ENCODE results near the gene DNM3.

- TF ChIP-seq CTCF (IDR thresholded peaks at IDR 0.05; ENCODE audit: low read depth, low read length): no peak
- no peak for TF ChIP-seq POLR2A (IDR thresholded peaks at IDR 0.05; ENCODE audit: extremely low read depth, insufficient read length)
- no peak for TF ChIP-seq MAX (IDR thresholded peaks at IDR 0.05; ENCODE audit: low read depth, low read length)
- no peak for TF ChIP-seq MYC (IDR thresholded peaks at IDR 0.05; ENCODE audit: low read depth, low read length)
Observed at GRCh38 chr1:171929121-171929520, 87.8 kb downstream of the DNM3 start.
